Body of pancreas (tissue), 4 donors: ENCODE data around the gene TENM4.
A peak's percentile ranks its signal among the peaks of the same experiment; 100 is the strongest.

ENCODE experiments used
- CTCF ChIP-seq, 7 experiments: fragments of 450-650 bp in 4 of 7; fragments of 200-600 bp in 3 of 7; sonication (generic) in 3 of 7; IDR thresholded peaks; one replicate each; pipeline ENCODE4 v1.5.1; 2016 to 2019; ENCODE audit warnings: antibody characterized with exemption in 7 of 7
- POLR2A ChIP-seq, 3 donors: fragments of 450-650 bp; IDR thresholded peaks; one replicate each; pipeline ENCODE4 v1.6.1; 2016; ENCODE audit warnings: antibody characterized with exemption in 3 of 3, mild to moderate bottlenecking in 2 of 3

- no peak for TF ChIP-seq CTCF (IDR thresholded peaks at IDR 0.05)
- TF ChIP-seq POLR2A (IDR thresholded peaks at IDR 0.05): peak in 1 of 3 donors; percentile 27
Observed at GRCh38 chr11:79440571-79441460, at the start of gene TENM4.
